Dermis blood vessel endothelial cell (primary cell): ENCODE results near the gene CITED2. TPM values are rescaled to one million over a fixed set of nuclear protein-coding genes. Genes with fewer than 3 reads are reported as not detected.

Experiments
- DNase-seq: peaks from one replicate; pipeline ENCODE4 v3.0.0; 2010
- total RNA-seq: library from RNA; depleted of rRNA; stranded (reverse); fragments of >200 nt; gene quantifications from 2 replicates; pipeline ENCODE4 v1.2.3, GENCODE V29; 2014

CITED2 gene
- total RNA-seq, 1 donor from 2014 or later = 28.8 TPM

- DNase-seq = no peak
These were observed 6.9 kb upstream of the CITED2 start for GRCh38 chr6:139381216-139381865.

GRCh38 chr6:139380611-139381010, 6.2 kb upstream of the CITED2 start:
- DNase-seq = no peak

GRCh38 chr6:139380168-139380567, 5.7 kb upstream of the CITED2 start:
- DNase-seq = no peak

- DNase-seq = no peak
These were observed 4.5 kb upstream of the CITED2 start for GRCh38 chr6:139378882-139379341.

GRCh38 chr6:139378226-139378625, 3.8 kb upstream of the CITED2 start:
- no peak for DNase-seq

GRCh38 chr6:139376604-139377218, 2.3 kb upstream of the CITED2 start:
- no peak for DNase-seq

GRCh38 chr6:139376017-139376330, 1.5 kb upstream of the CITED2 start:
- DNase-seq = peak; percentile 62

- peak; percentile 97 for DNase-seq
These were observed 973 bp upstream of the CITED2 start for GRCh38 chr6:139375226-139376016.

GRCh38 chr6:139373928-139374356, 506 bp downstream of the CITED2 start:
- DNase-seq = no peak

GRCh38 chr6:139373154-139373927, 1.1 kb downstream of the CITED2 start:
- DNase-seq = peak; percentile 64

- peak; percentile 21 for DNase-seq
These were observed 1.9 kb downstream of the CITED2 start for GRCh38 chr6:139372326-139373153.

- peak; percentile 19 for DNase-seq
These were observed 2.8 kb downstream of the CITED2 start for GRCh38 chr6:139371421-139372203.

- DNase-seq = no peak
These were observed 3.5 kb downstream of the CITED2 start for GRCh38 chr6:139370999-139371345.

GRCh38 chr6:139370283-139370998, 4.0 kb downstream of the CITED2 start:
- DNase-seq = peak; percentile 47

- DNase-seq = peak; percentile 75
These were observed 4.7 kb downstream of the CITED2 start for GRCh38 chr6:139369568-139370282.

GRCh38 chr6:139369068-139369467, 5.4 kb downstream of the CITED2 start:
- peak; percentile 10 for DNase-seq

- peak; percentile 7 for DNase-seq
These were observed 5.8 kb downstream of the CITED2 start for GRCh38 chr6:139368661-139369060.

- peak; percentile 21 for DNase-seq
These were observed 6.6 kb downstream of the CITED2 start for GRCh38 chr6:139367810-139368351.

GRCh38 chr6:139364982-139365379, 9.5 kb downstream of the CITED2 start:
- no peak for DNase-seq
